GM18507 (cell line): ENCODE measurements around the gene LRR1.
A peak's percentile ranks its signal among the peaks of the same experiment; 100 is the strongest.

Source experiments
- DNase-seq: peaks from one replicate; pipeline ENCODE4 v3.0.0; 2011; ENCODE audit warnings: low read depth; ENCODE audit not compliant: insufficient read length; ENCODE audit errors: extremely low spot score
- FAIRE-seq: peaks from 2 replicates; lab custom pipeline; 2011; peaks lifted over from hg19 to GRCh38; lab: Jason Lieb, UNC

The LRR1 gene, protein sequence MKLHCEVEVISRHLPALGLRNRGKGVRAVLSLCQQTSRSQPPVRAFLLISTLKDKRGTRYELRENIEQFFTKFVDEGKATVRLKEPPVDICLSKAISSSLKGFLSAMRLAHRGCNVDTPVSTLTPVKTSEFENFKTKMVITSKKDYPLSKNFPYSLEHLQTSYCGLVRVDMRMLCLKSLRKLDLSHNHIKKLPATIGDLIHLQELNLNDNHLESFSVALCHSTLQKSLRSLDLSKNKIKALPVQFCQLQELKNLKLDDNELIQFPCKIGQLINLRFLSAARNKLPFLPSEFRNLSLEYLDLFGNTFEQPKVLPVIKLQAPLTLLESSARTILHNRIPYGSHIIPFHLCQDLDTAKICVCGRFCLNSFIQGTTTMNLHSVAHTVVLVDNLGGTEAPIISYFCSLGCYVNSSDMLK

DNA sequence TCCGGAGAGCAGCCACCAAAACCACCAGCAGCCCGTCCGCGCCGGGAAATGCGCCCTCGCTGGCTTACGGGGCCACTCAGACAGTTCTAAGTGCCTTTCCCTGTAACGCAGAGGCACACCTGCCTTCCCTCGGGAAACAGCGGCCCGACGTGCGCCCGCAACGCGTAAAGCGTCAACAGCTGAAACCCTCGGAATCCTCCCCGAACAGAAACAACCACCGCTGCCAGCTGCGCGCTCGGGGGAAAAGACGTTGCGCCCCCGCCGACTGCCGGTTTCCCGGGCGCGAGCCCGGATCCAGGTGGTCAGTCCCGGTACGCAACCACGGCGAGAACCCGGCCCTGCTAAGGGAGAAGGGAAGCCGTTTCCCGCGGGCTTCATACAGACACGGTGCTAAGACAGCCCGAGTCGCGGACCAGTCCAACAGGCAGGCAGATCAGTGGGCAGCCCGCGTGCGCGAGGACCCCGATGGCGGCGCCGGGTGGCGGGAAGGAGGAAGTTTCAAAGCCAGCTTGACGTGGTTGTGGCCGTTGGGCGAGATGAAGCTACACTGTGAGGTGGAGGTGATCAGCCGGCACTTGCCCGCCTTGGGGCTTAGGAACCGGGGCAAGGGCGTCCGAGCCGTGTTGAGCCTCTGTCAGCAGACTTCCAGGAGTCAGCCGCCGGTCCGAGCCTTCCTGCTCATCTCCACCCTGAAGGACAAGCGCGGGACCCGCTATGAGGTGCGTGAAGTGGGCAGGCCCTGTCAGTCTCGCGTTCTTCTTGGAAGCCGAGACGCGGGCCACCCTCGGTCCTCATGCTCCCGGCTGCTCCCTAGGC is at the start of gene LRR1:
Gene LRR1 (plus strand): TSS at position 456 of the 816 bp plus-strand sequence. CDS start 81 bp downstream, at position 537.
- FAIRE-seq = peak; percentile 76
- peak; percentile 54 for DNase-seq

DNA sequence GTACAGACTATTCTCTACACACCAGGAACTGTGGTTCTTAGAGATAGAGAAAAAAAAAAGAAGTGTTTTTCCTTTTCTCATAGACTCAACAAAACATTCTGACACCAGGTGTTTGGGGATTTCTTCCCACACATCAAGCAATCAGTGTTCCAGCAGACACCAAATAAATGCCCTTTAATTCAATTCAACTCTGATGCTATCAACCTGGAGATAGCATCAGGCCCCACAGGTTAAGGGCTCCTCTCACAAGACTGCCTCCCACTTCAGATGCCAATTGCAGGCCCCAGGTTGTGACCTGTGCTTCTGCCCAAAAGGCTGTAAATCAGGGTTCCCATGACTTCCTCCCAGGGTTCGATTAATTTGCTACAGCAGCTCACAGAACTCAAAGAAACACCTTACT is 49.3 kb upstream of the LRR1 start:
- DNase-seq = no peak

DNA sequence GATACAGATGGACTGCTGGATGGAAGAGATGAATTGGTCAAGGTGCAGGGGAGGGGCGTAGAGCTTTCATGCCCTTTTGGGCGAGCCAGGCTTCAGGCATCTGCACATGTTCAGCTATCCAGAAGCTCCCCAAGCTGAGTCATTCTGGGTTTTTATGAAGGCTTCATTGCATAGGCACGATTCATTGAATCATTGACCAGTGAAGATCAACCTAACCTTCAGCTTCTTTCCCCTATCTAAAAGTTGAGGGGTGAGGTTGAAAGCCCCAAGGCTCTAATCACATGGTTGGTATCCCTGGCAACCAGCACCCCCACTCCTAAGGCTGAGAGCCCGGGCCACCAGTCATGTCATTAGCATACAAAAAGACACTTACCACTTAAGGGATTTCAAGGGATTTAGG is 48.9 kb upstream of the LRR1 start:
- FAIRE-seq = no peak
- DNase-seq = no peak

More for the DNA sequence above, 49.3 kb upstream of the LRR1 start:
- FAIRE-seq = no peak

DNA sequence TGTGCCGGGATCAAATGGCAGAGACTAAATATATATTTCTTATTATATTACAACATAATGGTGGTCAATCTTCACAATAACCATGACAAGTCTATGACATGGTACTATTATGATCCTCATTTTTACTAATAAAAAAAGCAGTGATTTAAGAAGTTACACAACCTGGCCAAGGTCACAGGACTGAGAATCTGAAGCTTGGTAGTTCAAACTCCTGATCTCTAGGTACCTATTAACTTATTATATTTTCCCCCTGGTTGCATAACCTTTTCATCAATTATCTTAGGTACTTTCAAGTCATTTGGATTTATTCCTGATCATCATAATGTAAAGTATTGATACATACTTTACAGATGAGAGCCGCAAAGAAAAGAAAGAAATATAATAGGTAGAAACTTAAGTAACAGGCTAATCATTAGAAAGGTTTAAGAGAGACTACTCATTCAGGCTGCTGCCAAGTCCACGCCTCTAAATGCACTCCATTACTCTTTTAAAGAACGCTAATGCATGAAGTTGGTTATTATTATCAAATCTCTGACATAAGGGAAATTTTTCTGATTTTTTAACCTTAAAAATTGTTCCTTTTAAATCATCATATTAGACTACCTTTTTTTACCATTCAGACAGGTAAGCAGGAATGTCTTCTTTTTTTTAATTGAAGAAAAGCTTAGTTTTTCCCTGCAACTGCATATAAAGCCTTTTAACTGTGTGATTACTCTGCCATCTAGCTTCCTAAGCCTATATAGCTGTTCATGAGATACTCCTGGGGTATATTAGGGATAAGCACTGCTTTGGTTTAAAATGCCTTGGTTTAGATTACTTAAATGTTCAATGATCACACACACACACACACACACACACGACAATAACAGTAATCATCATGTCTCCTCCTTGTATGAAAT is 48.2 kb upstream of the LRR1 start:
- DNase-seq (no peak), FAIRE-seq (no peak)

DNA sequence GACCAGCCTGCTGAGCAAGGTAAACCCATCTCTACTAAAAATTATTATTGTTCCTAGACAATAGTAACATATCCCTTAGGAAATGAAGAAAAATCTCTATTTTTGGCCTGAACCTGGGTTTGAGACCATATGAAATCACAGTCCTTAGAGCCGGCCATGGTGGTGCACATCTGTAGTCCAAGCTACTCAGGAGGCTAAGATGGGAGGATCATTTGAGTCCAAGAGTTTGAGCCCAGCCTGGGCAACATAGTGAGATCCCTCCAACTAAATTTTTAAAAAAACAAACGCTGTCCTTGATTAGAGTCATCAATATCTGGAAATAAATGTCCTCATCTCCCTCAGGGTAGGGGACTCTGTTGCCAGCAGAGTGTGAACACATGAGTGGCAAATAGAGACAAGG is 47.2 kb upstream of the LRR1 start:
- FAIRE-seq = no peak
- no peak for DNase-seq

DNA sequence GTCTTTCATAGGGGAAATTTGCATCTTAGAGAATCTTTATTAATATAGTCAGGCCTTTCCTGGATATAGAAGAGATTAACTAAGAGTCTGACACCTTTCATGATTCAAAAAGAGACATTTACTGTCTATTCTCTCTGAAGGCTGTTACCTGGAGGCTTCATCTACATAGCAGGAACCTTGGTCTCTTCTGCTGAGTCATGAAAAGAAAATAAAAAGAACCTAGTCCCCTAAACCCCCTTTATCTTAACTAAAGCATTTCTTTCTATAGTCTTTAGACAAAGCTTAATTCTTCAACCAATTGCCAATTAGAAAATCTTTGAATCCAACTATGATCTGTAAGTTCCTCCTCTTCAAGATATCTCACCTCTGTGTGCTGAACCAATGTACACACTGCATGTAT is 45.6 kb upstream of the LRR1 start:
- DNase-seq = no peak

DNA sequence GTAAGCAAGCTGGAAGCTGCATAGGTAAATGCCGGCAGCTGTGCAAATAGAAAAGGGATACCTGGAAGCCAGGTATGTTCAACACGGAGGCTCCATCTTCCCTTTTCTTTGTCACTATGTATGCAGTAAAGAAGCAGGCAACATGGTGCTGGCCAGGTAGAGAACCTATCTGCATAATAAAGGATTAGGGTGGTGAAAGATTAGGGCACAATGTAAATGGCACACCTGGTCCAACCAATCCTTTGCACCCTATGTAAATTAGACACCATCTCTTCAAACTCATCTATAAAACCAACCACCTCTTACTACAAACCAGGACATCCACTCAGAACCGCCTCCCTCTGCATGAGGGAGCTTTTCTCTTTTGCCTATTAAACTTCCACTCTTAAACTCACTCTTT is 44.8 kb upstream of the LRR1 start:
- DNase-seq (no peak), FAIRE-seq (no peak)

More for the DNA sequence above, 45.6 kb upstream of the LRR1 start:
- FAIRE-seq = no peak

DNA sequence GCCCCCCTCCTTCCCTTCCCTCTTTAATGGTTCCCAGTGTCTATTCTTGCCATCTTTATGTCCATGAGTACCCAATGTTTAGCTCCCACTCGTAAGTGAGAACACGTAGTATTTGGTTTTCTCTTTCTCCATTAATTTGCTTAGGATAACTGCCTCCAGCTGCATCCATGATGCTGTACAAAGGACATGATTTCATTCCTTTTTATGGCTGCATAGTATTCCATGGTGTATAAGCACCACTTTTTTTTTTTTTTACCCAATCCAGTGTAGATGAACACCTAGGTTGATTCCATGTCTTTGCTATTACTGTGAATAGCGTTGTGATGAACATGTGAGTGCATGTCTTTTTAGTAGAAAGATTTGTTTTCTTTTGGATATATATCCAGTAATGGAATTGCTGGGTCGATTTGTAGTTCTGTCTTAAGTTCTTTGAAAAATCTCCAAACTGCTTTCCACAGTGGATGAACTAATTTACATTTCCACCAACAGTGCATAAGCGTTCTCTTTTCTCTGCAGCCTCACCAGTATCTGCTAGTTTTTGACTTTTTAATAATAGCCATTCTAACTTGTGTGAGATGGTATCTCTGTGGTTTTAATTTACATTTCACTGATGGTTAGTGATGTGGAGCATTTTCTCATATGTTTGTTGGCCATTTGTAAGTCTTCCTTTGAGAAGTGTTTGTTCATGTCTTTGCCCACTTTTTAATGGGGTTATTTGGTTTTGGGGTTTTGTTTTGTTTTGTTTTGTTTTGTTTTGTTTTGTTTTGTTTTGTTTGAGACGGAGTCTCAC is 38.6 kb upstream of the LRR1 start:
- DNase-seq (no peak), FAIRE-seq (no peak)

DNA sequence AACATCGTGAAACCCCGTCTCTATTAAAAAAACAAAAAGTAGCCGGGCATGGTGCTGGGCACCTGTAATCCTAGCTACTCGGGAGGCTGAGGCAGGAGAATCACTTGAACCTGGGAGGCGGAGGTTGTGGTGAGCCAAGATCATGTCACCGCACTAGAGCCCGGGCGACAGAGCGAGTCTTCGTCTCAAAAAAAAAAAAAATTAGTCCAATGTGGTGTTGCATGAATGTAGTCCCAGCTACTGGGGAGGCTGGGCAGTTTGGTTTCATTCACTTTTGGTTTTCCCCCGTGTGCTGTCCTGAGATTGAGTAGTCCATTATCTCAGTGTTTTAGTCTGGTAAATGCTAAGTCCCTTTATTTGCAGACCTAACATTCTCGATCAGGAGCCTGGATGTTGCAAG is 32.0 kb upstream of the LRR1 start:
- DNase-seq = no peak
- no peak for FAIRE-seq

DNA sequence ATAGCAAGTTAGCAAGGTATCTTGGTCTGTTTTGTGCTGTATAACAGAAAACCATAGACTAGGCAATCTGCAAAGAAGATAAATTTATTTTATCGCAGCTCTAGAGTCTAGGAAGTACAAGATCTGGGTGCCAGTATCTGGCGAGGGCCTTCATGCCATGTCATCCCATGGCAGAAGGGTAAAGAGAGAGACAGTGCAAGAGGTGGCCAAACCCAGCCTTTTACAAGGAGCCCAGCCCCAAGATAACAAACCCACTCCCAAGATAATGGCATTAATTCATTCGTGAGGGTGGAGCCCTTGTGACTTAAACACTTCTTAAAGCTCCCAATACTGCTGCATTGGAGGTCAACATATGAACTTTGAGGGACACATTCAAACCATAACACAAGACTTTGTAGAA is 29.5 kb upstream of the LRR1 start:
- no peak for FAIRE-seq
- DNase-seq = no peak

DNA sequence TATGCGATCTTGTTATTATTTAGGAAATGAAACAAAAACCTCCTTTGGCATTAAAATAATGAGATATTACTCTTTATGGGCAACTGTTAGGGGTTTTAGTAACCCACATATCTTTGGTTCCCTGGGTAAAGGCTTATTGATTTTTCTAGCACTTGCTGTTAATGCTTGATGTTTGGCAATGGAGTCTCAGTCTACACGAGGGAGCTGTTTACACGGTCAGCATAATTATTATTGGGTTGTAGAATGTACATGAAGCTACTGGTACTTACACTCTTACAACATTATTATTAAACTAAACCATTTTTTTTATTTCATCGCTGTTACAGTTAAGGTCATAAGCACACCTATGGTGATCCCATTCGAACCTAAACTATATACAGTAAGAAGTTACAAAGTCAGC is 24.7 kb upstream of the LRR1 start:
- DNase-seq = no peak
- FAIRE-seq = no peak

DNA sequence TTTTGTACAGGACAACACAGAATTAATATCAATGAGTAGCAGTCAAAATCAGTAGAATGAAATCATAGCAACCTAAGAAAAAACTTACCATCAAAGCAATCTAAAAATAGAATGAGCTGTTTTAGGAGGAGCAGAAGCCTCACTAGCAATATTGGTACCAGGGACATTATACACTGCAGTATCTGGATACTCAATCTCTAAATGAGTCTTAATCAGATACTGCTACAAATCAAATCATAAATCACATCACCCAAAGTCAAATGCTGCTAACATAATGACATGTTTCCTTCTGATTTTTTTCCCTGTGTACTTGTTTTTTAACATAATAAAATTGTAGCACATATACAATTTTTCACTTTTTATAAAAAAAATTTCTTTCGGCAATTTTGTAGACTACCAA is 20.6 kb upstream of the LRR1 start:
- FAIRE-seq = no peak

DNA sequence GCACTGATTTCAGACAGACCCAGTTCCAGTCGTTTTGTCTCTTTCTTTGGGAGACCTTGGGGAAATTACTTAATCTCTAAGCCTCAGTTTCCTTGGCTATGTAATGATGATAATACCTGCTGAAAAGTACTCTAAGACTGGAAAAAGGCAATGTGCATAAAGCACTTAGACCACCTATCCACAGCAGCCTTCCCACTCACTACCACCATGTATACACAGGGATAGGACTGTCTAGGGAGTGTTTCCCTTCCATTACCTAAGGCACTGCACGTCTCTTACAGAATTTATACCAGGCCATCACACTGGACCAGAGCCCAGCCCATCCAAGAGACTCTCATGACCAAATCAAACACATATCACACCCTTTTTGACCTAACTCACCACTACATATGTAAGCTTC is 18.9 kb upstream of the LRR1 start:
- FAIRE-seq (no peak), DNase-seq (no peak)

More for the DNA sequence above, 20.6 kb upstream of the LRR1 start:
- no peak for DNase-seq

DNA sequence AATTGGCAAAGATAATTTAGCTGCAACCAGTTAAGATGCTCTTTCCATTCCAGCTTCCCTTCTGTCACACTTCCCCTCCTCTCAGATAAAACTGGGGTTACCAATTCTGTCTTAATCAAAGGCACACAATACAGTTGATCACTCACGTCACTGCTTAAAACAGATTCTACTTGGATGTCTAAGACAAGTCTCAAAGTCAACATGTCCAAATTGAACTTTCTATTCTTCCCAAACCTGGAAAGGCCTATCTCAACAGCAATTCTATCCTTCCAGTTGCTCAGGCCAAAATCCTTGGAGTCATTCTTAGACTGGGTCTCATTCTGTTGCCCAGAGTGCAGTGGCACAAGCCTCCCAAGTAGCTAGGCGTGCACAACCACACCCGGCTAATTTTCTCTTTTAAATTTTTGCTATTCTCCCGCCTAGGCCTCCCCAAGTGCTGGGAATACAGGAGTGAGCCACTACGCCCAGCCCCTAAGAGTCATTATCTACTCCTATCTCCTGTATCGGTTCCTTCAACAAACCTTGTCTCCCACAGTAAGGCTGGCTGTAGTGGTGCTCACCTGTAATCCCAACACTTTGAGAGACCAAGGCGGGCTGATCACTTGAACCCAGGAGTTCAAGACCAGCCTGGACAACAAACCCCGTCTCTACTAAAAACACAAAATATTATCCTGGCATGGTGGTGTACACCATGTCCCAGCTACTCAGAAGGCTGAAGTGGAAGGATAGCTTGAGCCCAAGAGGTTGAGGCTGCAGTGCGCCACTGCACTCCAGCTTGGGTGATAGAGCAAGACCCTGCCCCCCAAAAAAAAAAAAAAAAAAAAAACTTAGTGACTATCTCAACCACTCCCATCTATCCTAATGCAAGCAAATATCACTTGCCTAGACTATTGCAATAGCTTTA is 17.3 kb upstream of the LRR1 start:
- FAIRE-seq (no peak), DNase-seq (no peak)

DNA sequence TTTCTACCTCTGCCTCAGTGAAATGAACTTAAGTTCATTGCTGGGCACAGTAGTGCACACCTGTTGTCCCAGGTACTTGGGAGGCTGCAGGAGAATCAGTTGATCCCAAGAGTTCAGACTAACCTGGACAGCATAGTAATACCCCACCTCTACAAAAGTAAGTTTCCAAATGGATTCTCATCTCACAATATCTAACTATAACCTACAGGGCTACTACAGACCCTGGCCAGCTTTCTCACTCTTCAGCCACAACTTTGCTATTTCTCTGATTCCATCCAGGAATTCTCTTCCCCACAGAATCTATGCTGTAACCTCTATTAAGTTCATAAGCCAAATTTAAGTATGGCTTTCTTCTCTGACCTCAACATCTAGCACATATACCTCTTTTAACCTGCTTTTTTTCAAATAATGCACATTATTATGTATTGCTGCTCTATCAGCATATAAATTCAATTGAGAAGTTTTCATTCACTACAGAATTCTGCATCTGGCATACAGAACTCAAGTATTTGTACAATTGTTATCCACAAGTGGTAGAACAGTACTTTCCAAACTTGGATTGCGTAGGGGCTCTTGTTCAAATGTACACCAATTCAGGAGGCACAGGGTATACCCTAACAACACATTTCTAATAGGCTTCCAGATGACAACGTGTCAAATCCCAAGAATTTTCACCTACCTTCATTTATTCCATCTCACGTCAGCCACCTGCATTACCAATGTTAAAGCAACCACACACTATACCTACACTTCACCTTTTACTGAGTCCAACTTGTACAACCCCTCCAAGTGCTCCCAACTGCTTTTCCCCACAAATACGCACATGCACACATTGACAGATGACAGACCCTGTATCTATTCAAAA is 16.4 kb upstream of the LRR1 start:
- FAIRE-seq = no peak
- DNase-seq = no peak

DNA sequence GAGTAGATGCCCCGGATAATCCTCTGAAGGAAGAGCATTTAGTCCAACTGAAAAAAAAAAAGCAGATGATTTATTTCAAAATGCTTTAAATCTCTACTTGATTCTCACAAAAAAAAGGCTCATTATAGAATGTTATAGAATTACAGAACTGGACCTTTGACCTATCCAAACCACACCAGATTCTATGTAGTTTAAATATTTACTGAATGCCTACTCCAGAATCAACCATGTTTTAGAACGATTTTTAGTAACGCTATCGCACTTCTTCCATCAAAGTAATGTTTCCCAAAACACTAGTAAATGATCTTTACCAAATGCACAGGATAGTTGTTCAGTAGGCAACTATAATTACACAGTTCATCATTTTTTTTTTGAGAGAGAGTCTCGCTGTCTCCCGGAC is 15.1 kb upstream of the LRR1 start:
- FAIRE-seq (no peak), DNase-seq (no peak)

DNA sequence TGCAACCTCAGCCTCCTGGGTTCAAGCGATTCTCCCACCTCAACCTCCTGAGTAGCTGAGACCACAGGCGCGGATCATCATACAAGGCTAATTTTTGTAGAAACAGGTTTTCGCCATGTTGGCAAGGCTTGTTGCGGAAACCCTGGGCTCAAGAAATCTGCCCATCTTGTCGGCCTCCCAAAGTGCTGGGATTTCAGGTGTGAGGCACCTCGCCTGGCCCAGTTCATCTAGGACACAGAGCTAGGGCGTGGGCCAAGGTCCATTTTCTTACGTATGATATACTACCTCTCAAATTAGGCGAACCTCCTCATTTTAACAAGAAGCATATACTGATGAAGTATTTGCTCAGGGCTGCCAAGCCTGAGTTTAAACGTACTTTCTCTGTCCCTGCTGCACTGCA is 14.7 kb upstream of the LRR1 start:
- FAIRE-seq (no peak), DNase-seq (no peak)
